ENCODE data around the gene NAA50.

DNA sequence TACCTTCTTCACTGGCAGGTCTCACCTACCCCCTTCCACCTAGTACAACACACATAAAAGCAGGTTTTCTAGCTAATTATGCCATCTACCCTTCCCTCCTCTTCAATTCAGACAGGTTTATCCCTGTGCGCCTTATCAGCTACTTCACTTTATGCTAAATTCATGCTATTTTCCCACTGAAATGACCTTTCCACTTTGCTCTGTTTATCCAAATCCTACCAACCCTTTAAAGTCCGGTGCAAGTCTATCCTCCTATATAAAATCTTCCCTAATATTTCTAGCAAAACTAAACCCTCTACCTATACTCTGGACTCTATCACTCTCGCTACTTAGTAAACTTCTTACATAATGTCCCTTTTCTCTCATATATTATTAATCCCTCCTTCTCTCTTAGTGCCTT lies 55.6 kb downstream of the NAA50 start:
- TF ChIP-seq, protein P1, sequence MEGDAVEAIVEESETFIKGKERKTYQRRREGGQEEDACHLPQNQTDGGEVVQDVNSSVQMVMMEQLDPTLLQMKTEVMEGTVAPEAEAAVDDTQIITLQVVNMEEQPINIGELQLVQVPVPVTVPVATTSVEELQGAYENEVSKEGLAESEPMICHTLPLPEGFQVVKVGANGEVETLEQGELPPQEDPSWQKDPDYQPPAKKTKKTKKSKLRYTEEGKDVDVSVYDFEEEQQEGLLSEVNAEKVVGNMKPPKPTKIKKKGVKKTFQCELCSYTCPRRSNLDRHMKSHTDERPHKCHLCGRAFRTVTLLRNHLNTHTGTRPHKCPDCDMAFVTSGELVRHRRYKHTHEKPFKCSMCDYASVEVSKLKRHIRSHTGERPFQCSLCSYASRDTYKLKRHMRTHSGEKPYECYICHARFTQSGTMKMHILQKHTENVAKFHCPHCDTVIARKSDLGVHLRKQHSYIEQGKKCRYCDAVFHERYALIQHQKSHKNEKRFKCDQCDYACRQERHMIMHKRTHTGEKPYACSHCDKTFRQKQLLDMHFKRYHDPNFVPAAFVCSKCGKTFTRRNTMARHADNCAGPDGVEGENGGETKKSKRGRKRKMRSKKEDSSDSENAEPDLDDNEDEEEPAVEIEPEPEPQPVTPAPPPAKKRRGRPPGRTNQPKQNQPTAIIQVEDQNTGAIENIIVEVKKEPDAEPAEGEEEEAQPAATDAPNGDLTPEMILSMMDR (IDR thresholded peaks at IDR 0.05 in 8 of 11, conservative IDR thresholded peaks at IDR 0.05 in 3 of 11), result no peak
- no peak for TF ChIP-seq POLR2AphosphoS5 (IDR thresholded peaks at IDR 0.05)
